Vagina (tissue), 2 donors: Measurements from ENCODE around the gene CFAP58. TPM values are rescaled to one million over a fixed set of nuclear protein-coding genes. Genes with fewer than 3 reads are reported as not detected.

ENCODE experiments used
- DNase-seq, 2 donors: peaks; one replicate each; pipeline ENCODE4 v3.0.0-alpha.2; 2017; ENCODE audit errors: extremely low spot score in 2 of 2
- H3K27ac ChIP-seq: fragments of 200-600 bp; sonication (generic); one replicate; pipeline ENCODE4 v1.5.1; 2019
- H3K27me3 ChIP-seq: fragments of 200-600 bp; sonication (generic); one replicate; pipeline ENCODE4 v1.5.1; 2019
- H3K36me3 ChIP-seq, 2 donors: fragments of 200-600 bp; sonication (generic); one replicate each; pipeline ENCODE4 v1.5.1; 2017 to 2019
- H3K4me1 ChIP-seq: fragments of 200-600 bp; sonication (generic); one replicate; pipeline ENCODE4 v1.5.1; 2019
- H3K4me3 ChIP-seq, 2 donors: fragments of 200-600 bp; sonication (generic); 1 replicate in 1 of 2; 2 replicates in 1 of 2; pipeline ENCODE4 v1.5.1; 2016 to 2019
- H3K9me3 ChIP-seq: fragments of 200-600 bp; sonication (generic); one replicate; pipeline ENCODE4 v1.5.1; 2019
- CTCF ChIP-seq, 3 experiments: fragments of 450-650 bp in 2 of 3; fragments of 200-600 bp in 1 of 3; sonication (generic) in 1 of 3; IDR thresholded peaks; one replicate each; pipeline ENCODE4 v1.5.1; 2017 to 2019; ENCODE audit warnings: antibody characterized with exemption in 3 of 3, mild to moderate bottlenecking in 2 of 3, moderate library complexity in 2 of 3
- POLR2A ChIP-seq, 2 donors: fragments of 450-650 bp; IDR thresholded peaks; one replicate each; pipeline ENCODE4 v1.6.1; 2017; ENCODE audit warnings: antibody characterized with exemption in 2 of 2, mild to moderate bottlenecking in 2 of 2, moderate library complexity in 2 of 2
- POLR2AphosphoS5 ChIP-seq, 2 donors: sonication (generic); formaldehyde crosslinking; IDR thresholded peaks; one replicate each; pipeline ENCODE4 v1.9.0; 2017; ENCODE audit warnings: antibody characterized with exemption in 2 of 2, mild to moderate bottlenecking in 2 of 2, low read depth in 1 of 2; ENCODE audit not compliant: insufficient read depth in 1 of 2
- intact Hi-C: fragments of 100-400 bp; cut with DNase I; formaldehyde crosslinking; loops from one replicate; pipeline ENCODE4 v1.15.1; 2023
- total RNA-seq: library from RNA; depleted of rRNA; stranded (reverse); fragments of >200 nt; gene quantifications from one replicate; pipeline ENCODE4 v1.2.3, GENCODE V29; 2016

CFAP58 gene
- total RNA-seq, 1 donor from 2014 or later, result 0.49 TPM

- Histone ChIP-seq H3K27me3 (no peaks in the 10 kb centered on the region), H3K4me1 (peaks cover 9% of the 10 kb centered on the region), H3K36me3 (no peaks in the 10 kb centered on the region), H3K9me3 (no peaks in the 10 kb centered on the region), H3K4me3 (no peak overlapping the region), H3K27ac (no peak overlapping the region)
- no peak for TF ChIP-seq POLR2A (IDR thresholded peaks at IDR 0.05)
- no peak for TF ChIP-seq CTCF (IDR thresholded peaks at IDR 0.05)
- no peak for TF ChIP-seq POLR2AphosphoS5 (IDR thresholded peaks at IDR 0.05; ENCODE audit: insufficient read depth in 1 of 2, low read depth in 1 of 2)
- no peak for DNase-seq
- intact Hi-C loops, result loop anchor here (5.0 kb wide), 1 partner anchor 54 kb away; no protein-coding TSS in a partner anchor
Measured at GRCh38 chr10:104345941-104346340, 7.7 kb upstream of the CFAP58 start.

- H3K27ac ChIP-seq, result no peak overlapping the region
Measured at GRCh38 chr10:104347295-104348045, 6.2 kb upstream of the CFAP58 start.

GRCh38 chr10:104348601-104349000 lies 5.0 kb upstream of the CFAP58 start:
- H3K36me3 ChIP-seq, result no peaks in the 10 kb centered on the region
- no peaks in the 10 kb centered on the region for H3K27me3 ChIP-seq
- H3K4me3 ChIP-seq, result no peak overlapping the region
- no peak for DNase-seq
- no peaks in the 10 kb centered on the region for H3K9me3 ChIP-seq
- no peak overlapping the region for H3K27ac ChIP-seq
- intact Hi-C loops, result loop anchor here (5.0 kb wide), 1 partner anchor 56 kb away; no protein-coding TSS in a partner anchor
- no peak for TF ChIP-seq CTCF (IDR thresholded peaks at IDR 0.05)
- TF ChIP-seq POLR2A (IDR thresholded peaks at IDR 0.05), result no peak
- TF ChIP-seq POLR2AphosphoS5 (IDR thresholded peaks at IDR 0.05; ENCODE audit: insufficient read depth in 1 of 2, low read depth in 1 of 2), result no peak
- peaks cover 20% of the 10 kb centered on the region for H3K4me1 ChIP-seq

More at GRCh38 chr10:104347295-104348045, 6.2 kb upstream of the CFAP58 start:
- H3K36me3 ChIP-seq, result no peaks in the 10 kb centered on the region
- DNase-seq, result no peak
- H3K4me3 ChIP-seq, result no peak overlapping the region
- no peaks in the 10 kb centered on the region for H3K27me3 ChIP-seq
- intact Hi-C loops, result loop anchor here (5.0 kb wide), 1 partner anchor 55 kb away; no protein-coding TSS in a partner anchor
- H3K9me3 ChIP-seq, result no peaks in the 10 kb centered on the region
- peaks cover 14% of the 10 kb centered on the region for H3K4me1 ChIP-seq
- TF ChIP-seq POLR2A (IDR thresholded peaks at IDR 0.05), result no peak

- H3K36me3 ChIP-seq, result no peaks in the 10 kb centered on the region
- peak overlapping the region; percentile 55 for H3K27ac ChIP-seq
- intact Hi-C loops, result loop anchor here (5.0 kb wide), 1 partner anchor 57 kb away; no protein-coding TSS in a partner anchor
- H3K9me3 ChIP-seq, result no peaks in the 10 kb centered on the region
- no peak for DNase-seq
- H3K4me1 ChIP-seq, result peaks cover 24% of the 10 kb centered on the region
- TF ChIP-seq POLR2AphosphoS5 (IDR thresholded peaks at IDR 0.05; ENCODE audit: insufficient read depth in 1 of 2, low read depth in 1 of 2) (no peak), POLR2A (IDR thresholded peaks at IDR 0.05) (no peak), CTCF (IDR thresholded peaks at IDR 0.05) (no peak)
- no peak overlapping the region for H3K4me3 ChIP-seq
- H3K27me3 ChIP-seq, result no peaks in the 10 kb centered on the region
Measured at GRCh38 chr10:104349623-104350126, 4.0 kb upstream of the CFAP58 start.

- Histone ChIP-seq H3K27ac (peak overlapping the region; percentile 55), H3K36me3 (no peaks in the 10 kb centered on the region), H3K27me3 (no peaks in the 10 kb centered on the region), H3K9me3 (no peaks in the 10 kb centered on the region), H3K4me3 (no peak overlapping the region), H3K4me1 (peaks cover 24% of the 10 kb centered on the region)
- intact Hi-C loops, result no loop called here
- TF ChIP-seq CTCF (IDR thresholded peaks at IDR 0.05) (peak; percentile 45 to 77 (median 61)), POLR2AphosphoS5 (IDR thresholded peaks at IDR 0.05; ENCODE audit: insufficient read depth in 1 of 2, low read depth in 1 of 2) (peak in 1 of 2 donors; percentile 57), POLR2A (IDR thresholded peaks at IDR 0.05) (no peak)
- DNase-seq, result no peak
Measured at GRCh38 chr10:104350127-104350635, 3.5 kb upstream of the CFAP58 start.
